WI38 (cell line): Measurements from ENCODE around the gene KDM4C.
"Not testable (repeated sequence)": the region's sequence is repeated elsewhere in the genome, so short reads cannot be mapped to it uniquely, and the experiment has no call there.

Experiments used
- H3K4me3 ChIP-seq: 2 replicates; pipeline ENCODE4 v1.5.1; 2011; ENCODE audit warnings: low read depth, mild to moderate bottlenecking, control low read depth, low read length
- TF ChIP-seq, protein P1 (sequence below): IDR thresholded peaks from 2 replicates; pipeline ENCODE4 v1.5.1; 2012; ENCODE audit warnings: low read depth, mild to moderate bottlenecking, control low read depth, low read length

Gene KDM4C

DNA sequence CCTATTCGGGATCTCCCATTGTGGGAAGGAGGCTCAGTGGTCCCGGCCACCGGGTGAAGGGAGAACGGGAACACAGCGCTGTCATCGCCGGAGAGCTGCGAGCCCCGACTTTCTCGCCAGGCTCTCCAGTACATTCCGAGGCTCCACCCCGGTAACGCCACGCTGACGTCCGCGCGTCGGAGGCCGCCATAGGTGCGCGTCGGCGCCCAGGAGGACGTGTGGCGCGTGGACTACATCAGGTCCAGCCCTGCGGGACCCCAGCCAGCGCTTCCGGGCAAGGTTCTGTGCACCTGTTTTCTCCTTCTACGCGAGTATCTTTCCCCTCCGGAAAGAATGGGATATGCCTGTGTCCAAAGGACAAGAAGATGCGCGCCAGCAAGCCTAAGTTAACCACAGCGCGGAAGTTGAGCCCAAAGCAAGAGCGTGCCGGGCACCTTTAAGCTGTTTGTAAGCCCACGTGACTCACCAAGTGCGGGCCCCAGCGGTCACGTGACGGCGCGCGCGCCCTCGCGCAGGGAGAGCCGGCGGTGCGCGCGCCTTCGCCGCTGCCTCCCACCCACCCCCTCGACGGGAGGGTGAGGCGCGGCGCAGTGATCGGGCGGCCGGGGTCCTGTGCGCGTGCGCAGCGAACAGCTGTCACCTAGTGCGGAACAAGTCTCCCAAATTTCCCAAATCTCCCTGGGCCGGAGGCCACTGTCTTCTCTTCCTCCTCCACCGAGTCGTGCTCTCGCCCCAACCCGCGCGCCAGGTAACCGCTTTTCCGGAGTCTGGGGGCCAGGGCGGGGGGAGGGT, at the start of gene KDM4C:
TSS of gene KDM4C (plus strand) at position 518 of the 792 bp plus-strand sequence. CDS start 35,016 bp downstream, outside the sequence.
- H3K4me3 ChIP-seq: peak within 1 kb of the TSS; percentile 84
- TF ChIP-seq, protein P1, sequence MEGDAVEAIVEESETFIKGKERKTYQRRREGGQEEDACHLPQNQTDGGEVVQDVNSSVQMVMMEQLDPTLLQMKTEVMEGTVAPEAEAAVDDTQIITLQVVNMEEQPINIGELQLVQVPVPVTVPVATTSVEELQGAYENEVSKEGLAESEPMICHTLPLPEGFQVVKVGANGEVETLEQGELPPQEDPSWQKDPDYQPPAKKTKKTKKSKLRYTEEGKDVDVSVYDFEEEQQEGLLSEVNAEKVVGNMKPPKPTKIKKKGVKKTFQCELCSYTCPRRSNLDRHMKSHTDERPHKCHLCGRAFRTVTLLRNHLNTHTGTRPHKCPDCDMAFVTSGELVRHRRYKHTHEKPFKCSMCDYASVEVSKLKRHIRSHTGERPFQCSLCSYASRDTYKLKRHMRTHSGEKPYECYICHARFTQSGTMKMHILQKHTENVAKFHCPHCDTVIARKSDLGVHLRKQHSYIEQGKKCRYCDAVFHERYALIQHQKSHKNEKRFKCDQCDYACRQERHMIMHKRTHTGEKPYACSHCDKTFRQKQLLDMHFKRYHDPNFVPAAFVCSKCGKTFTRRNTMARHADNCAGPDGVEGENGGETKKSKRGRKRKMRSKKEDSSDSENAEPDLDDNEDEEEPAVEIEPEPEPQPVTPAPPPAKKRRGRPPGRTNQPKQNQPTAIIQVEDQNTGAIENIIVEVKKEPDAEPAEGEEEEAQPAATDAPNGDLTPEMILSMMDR: no peak

DNA sequence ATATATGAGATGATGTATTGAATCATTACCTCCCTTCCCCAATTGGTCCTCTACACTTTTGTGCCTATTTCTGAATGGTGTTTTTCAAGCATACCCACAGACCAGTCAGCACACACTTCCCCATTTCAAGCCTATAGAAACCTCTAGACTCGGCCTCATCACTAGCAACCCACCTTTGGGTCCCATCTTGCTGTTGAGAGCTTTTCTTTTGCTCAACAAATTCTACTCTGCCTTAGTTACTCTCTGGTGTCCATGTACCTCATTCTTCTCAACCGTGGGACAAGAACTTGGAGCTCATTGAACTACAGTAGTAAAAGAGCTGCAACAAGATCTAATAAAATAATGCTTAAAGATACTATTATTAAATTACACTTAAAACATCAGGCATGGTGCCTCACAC, 49.0 kb upstream of the KDM4C start:
- H3K4me3 ChIP-seq: no peak overlapping the region
- TF ChIP-seq, protein P1: no peak

DNA sequence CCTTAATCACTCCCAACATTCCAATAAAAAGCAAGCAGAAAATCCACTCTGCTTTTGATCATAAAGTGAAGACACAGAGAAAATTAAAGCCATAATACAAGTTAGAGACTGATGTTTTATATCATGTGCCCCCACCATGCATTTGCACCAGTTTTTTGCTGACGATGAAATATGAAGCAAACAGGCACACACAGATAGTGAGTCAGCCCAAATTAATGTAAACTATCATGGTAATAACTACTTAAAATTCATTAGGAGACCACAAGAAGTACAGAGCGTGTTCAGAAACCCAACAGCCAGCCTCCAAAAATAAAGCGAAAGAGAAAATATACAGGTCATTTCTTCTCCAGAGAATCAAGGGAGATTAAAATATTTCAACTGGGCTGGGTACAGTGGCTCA, 46.4 kb upstream of the KDM4C start:
- no peak overlapping the region for H3K4me3 ChIP-seq
- TF ChIP-seq, protein P1: no peak

DNA sequence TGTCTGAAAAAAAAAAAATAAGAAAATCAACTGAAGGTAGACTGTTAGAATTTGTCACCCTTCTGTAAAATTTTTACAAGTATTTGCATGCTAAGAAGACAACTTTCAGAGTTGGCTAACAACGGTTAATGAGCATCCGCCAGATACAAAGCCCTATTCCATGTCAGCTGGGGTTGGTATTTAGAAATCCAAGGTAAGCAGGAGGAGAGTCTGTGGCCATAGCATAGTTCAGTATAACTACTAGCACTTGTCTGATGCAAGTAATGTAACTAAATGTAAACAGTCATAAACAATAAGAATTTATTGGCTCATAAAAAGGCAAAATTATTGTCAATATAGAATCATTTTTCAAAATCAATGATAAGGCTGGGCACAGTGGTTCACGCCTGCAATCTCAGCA, 45.7 kb upstream of the KDM4C start:
- TF ChIP-seq, protein P1: no peak
- H3K4me3 ChIP-seq: no peak overlapping the region

DNA sequence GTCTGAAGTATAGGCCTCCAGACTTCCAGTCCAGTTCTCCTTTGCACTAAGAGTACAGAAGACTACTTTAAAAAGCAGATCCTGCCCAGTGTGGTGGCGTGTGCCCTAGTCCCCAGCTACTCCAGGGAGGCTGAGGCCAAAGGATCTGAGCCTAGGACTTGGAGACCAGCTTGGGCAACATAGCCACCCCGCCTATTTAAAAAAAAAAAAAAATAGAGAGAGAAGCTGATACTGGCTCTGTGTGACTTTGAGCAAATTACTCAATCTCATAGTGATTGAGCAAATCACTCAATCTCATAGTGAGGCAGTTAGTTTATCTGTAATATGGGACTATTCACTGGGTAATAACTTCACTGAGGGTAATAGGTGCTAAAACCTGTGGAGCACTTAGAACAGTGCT, 43.6 kb upstream of the KDM4C start:
- H3K4me3 ChIP-seq: no peak overlapping the region
- TF ChIP-seq, protein P1: no peak

DNA sequence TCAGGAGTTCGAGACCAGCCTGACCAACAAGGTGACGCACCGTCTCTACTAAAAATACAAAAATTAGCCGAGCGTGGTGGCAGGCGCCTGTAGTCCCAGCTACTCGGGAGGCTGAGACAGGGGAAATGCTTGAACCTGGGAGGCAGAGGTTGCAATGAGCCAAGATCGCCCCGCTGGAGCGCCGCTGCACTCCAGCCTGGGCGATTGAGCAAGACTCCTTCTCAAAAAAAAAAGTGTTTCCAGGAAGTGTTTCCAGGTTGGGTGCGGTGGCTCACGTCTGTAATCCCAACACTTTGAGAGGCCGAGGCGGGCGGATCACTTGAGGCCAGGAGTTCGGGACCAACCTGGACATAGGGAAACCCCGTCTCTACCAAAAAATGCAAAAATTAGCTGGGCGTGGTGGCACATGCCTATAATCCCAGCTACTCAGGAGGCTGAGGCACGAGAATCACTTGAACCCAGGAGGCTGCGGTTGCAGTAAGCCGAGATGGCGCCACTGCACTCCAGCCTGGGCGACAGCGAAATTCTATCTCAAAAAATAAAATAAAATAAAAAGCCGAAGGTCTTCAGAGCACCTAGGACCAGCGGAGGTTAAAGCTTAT, 42.5 kb upstream of the KDM4C start:
- not testable (repeated sequence) for H3K4me3 ChIP-seq

DNA sequence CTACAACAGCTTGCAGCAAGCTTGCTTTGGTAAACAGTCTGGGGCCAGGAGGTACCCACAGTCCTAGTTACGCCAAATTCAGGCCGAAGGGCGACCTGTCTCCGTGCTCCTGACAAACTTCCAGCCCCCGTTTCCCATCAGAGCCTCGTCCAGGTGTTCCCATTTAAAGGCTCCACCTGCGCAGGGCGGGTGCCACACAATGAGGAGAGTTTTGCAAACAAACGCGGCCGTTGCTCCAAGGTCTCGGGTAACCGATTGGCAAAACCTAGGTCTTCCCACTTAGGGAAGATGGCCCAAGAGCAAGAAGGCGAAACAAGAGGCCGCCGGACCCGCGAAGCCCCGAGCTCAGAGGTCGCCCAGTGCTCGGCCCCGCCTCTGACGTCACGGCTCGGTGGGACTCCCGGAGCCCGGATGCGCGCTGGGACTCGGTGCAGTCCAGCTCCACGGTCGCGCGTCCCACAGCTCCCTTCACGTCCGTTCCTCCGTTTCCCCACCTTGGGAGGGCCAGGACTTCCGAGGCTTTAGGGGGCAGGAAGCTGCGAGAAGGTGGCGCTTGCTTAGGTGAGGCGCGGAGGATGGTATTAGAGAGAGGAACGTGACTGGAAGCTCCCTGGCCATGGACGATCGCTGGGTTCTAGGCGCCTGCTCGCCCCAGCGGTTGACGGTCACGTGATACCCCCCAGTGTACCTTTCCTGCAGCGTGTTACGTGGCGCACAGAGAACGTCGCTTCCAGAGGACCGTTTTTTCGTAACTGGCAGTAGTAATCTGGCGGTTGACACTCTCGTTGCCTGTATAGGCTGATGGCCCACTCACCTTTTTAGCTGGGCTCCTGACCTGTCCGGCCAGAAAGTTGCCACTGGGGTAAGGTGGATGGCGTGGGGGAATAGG, 41.8 kb upstream of the KDM4C start:
- H3K4me3 ChIP-seq: no peak overlapping the region
- TF ChIP-seq, protein P1: no peak
